PFSK-1 (cell line): Measurements from ENCODE around the gene CYP2S1.

Source experiments
- POLR2AphosphoS5 ChIP-seq: IDR thresholded peaks from 2 replicates; pipeline ENCODE4 v1.6.1; 2012; ENCODE audit warnings: low read depth, mild to moderate bottlenecking, control low read depth, low read length, moderate library complexity
- SIN3A ChIP-seq: IDR thresholded peaks from 2 replicates; pipeline ENCODE4 v1.6.1; 2012; ENCODE audit warnings: mild to moderate bottlenecking, low read length, moderate library complexity, borderline replicate concordance; ENCODE audit not compliant: insufficient read depth
- TAF1 ChIP-seq: IDR thresholded peaks from 2 replicates; pipeline ENCODE4 v1.6.1; 2012; ENCODE audit warnings: low read length, control low read depth, borderline replicate concordance; ENCODE audit not compliant: insufficient read depth

- TF ChIP-seq SIN3A: no peak
- no peak for TF ChIP-seq POLR2AphosphoS5
- TF ChIP-seq TAF1: no peak
These were observed 24.7 kb downstream of the CYP2S1 start for GRCh38 chr19:41217741-41218140.
